Lung (tissue), 12 donors: ENCODE measurements around the gene BICDL1. TPM values are rescaled to one million over a fixed set of nuclear protein-coding genes. Genes with fewer than 3 reads are reported as not detected.
A peak's percentile ranks its signal among the peaks of the same experiment; 100 is the strongest.

Experiments used
- ATAC-seq: fragments of 200-7000 bp; cut with Tn5 transposase; one replicate; pipeline ENCODE4 v1.9.1; 2020; ENCODE audit warnings: moderate number of reproducible peaks; ENCODE audit not compliant: insufficient read depth, low FRiP score
- DNase-seq, 3 donors: peaks; one replicate each; pipeline ENCODE4 v3.0.0-alpha.2; 2013 to 2017
- H3K27ac ChIP-seq, 2 donors: one replicate each; pipeline ENCODE4 v1.5.1; 2013; ENCODE audit warnings: mild to moderate bottlenecking in 2 of 2, moderate library complexity in 2 of 2, control low read depth in 1 of 2, inconsistent platforms in 1 of 2, low read depth in 1 of 2, low read length in 1 of 2
- H3K27me3 ChIP-seq, 3 donors: one replicate each; pipeline ENCODE4 v1.5.1; 2013; ENCODE audit warnings: low read length in 2 of 3; ENCODE audit not compliant: control insufficient read depth in 3 of 3, insufficient read depth in 3 of 3
- H3K36me3 ChIP-seq, 4 donors: one replicate each; pipeline ENCODE4 v1.5.1; 2013; ENCODE audit warnings: low read length in 4 of 4, mild to moderate bottlenecking in 1 of 4, moderate library complexity in 1 of 4; ENCODE audit not compliant: control insufficient read depth in 4 of 4, insufficient read depth in 4 of 4
- H3K4me1 ChIP-seq, 5 donors: one replicate each; pipeline ENCODE4 v1.5.1; 2013; ENCODE audit warnings: low read length in 5 of 5, mild to moderate bottlenecking in 2 of 5, moderate library complexity in 1 of 5; ENCODE audit not compliant: control insufficient read depth in 5 of 5, insufficient read depth in 5 of 5
- H3K4me3 ChIP-seq: one replicate; pipeline ENCODE4 v1.5.1; 2013; ENCODE audit warnings: mild to moderate bottlenecking, control low read depth, moderate library complexity
- H3K9ac ChIP-seq, 2 donors: one replicate each; pipeline ENCODE4 v1.5.1; 2013; ENCODE audit warnings: low read length in 2 of 2, control low read depth in 1 of 2; ENCODE audit not compliant: insufficient read depth in 1 of 2
- H3K9me3 ChIP-seq, 4 donors: one replicate each; pipeline ENCODE4 v1.5.1; 2013; ENCODE audit warnings: low read length in 3 of 4, mild to moderate bottlenecking in 1 of 4, moderate library complexity in 1 of 4; ENCODE audit not compliant: control insufficient read depth in 4 of 4, insufficient read depth in 3 of 4
- CTCF ChIP-seq: IDR thresholded peaks from 2 replicates; pipeline ENCODE4 v1.5.1; 2012; ENCODE audit warnings: mild to moderate bottlenecking; ENCODE audit errors: control extremely low read depth, extremely low read depth
- WGBS, 2 donors: extraction: QIAGEN DNeasy Blood & Tissue Kit; methylation state at CpG; one replicate each; pipeline ENCODE4 v1.1.7; 2013; 5-methylcytosine and 5-hydroxymethylcytosine counted together
- polyA plus RNA-seq, 2 donors: library from polyadenylated mRNA; stranded (reverse); fragments of 200-250 nt; gene quantifications; one replicate each; pipeline ENCODE4 v1.2.1, GENCODE V29; 2013
- total RNA-seq, 2 donors: library from RNA; depleted of rRNA in 1 of 2; stranded (reverse); fragments of >200 nt in 1 of 2; gene quantifications; one replicate each; pipeline ENCODE4 v1.2.1, GENCODE V29; 2014 to 2021
- donor health status: control.
- donor health status: control.
- donor health status: Bipolar disorder and iron deficiency.
- donor health status: healthy.
- donor health status: DM: yes; HTN: yes; CAD: no.

Gene BICDL1
- total and polyA plus RNA-seq, 4 donors: 5.2 to 23.7 (median 13.7) TPM

GRCh38 chr12:120060717-120061116, 71.7 kb downstream of the BICDL1 start:
- Histone ChIP-seq H3K4me3 (no peak overlapping the region), H3K27me3 (no peaks in the 10 kb centered on the region), H3K27ac (no peak overlapping the region), H3K36me3 (peaks cover 0 to 3% (median 0%) of the 10 kb centered on the region in 4 donors), H3K9ac (no peak overlapping the region), H3K9me3 (no peaks in the 10 kb centered on the region), H3K4me1 (peaks cover 0 to 1% (median 0%) of the 10 kb centered on the region in 5 donors)
- ATAC-seq (no peak), DNase-seq (no peak)
- no peak for TF ChIP-seq CTCF
- WGBS, 2 donors: 75 to 77% methylated on average over 5 of the region's 5 CpGs

GRCh38 chr12:120061575-120062214, 72.7 kb downstream of the BICDL1 start:
- peak overlapping the region in 1 of 2 donors; percentile 24 for H3K27ac ChIP-seq
- ATAC-seq (no peak), DNase-seq (no peak)
- no peak overlapping the region for H3K4me3 ChIP-seq
- no peak overlapping the region for H3K9ac ChIP-seq
- H3K4me1 ChIP-seq: peaks cover 0 to 1% (median 0%) of the 10 kb centered on the region in 5 donors
- 85 to 88% methylated on average over 10 of the region's 10 CpGs for WGBS, 2 donors
- TF ChIP-seq CTCF: no peak
- H3K36me3 ChIP-seq: peaks cover 0 to 3% (median 0%) of the 10 kb centered on the region in 4 donors
- H3K9me3 ChIP-seq: no peaks in the 10 kb centered on the region
- H3K27me3 ChIP-seq: no peaks in the 10 kb centered on the region

- Histone ChIP-seq H3K9me3 (no peaks in the 10 kb centered on the region), H3K4me3 (no peak overlapping the region), H3K27ac (no peak overlapping the region), H3K27me3 (no peaks in the 10 kb centered on the region), H3K4me1 (peaks cover 0 to 1% (median 0%) of the 10 kb centered on the region in 5 donors), H3K36me3 (peaks cover 0 to 3% (median 0%) of the 10 kb centered on the region in 4 donors), H3K9ac (no peak overlapping the region)
- 93 to 94% methylated on average over 3 of the region's 3 CpGs for WGBS, 2 donors
- no peak for TF ChIP-seq CTCF
- no peak for DNase-seq
- no peak for ATAC-seq
Observed at GRCh38 chr12:120062976-120063579, 74.0 kb downstream of the BICDL1 start.
